ENCODE data around the gene TACC2.

The TACC2 gene

DNA sequence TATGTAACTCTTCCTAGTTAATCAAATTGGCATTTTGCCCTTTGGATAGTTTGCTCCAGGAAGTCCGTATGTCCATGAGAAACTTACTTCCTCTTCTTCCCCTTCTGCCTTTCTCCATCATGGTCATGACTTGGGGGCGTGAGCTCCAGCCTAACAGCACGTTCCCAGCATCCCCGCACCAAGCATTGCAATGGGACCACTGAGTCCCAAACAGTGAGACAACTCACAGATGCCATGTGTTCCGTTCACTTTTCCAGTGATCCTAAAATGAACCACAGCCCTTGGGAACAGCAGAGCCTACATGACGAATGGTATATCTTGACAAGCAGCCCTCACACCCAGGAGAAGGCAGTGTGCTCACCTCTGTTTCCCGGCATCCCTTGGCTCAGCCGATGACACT lies 292.8 kb downstream of the TACC2 start:
- no peak overlapping the region for H3K27ac ChIP-seq (ENCODE audit: low read depth, low read length)
- no peaks in the 10 kb centered on the region for H3K27me3 ChIP-seq (ENCODE audit: low read length)
- H3K9ac ChIP-seq (ENCODE audit: low read length), result no peak overlapping the region
- H3K79me2 ChIP-seq (ENCODE audit: insufficient read depth, low read length), result no peaks in the 10 kb centered on the region
- H3K36me3 ChIP-seq (ENCODE audit: low read length), result no peaks in the 10 kb centered on the region
- TF ChIP-seq, protein P1, sequence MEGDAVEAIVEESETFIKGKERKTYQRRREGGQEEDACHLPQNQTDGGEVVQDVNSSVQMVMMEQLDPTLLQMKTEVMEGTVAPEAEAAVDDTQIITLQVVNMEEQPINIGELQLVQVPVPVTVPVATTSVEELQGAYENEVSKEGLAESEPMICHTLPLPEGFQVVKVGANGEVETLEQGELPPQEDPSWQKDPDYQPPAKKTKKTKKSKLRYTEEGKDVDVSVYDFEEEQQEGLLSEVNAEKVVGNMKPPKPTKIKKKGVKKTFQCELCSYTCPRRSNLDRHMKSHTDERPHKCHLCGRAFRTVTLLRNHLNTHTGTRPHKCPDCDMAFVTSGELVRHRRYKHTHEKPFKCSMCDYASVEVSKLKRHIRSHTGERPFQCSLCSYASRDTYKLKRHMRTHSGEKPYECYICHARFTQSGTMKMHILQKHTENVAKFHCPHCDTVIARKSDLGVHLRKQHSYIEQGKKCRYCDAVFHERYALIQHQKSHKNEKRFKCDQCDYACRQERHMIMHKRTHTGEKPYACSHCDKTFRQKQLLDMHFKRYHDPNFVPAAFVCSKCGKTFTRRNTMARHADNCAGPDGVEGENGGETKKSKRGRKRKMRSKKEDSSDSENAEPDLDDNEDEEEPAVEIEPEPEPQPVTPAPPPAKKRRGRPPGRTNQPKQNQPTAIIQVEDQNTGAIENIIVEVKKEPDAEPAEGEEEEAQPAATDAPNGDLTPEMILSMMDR (IDR thresholded peaks at IDR 0.05; ENCODE audit: insufficient read depth, low read length, poor library complexity, severe bottlenecking), result no peak
- no peak for TF ChIP-seq EZH2phosphoT487 (conservative IDR thresholded peaks at IDR 0.05; ENCODE audit: low read length)
- no peaks in the 10 kb centered on the region for H3K9me2 ChIP-seq (replicated peaks; ENCODE audit: insufficient read depth, low read length)
- no peaks in the 10 kb centered on the region for H3F3A ChIP-seq (ENCODE audit: insufficient read depth)
- no peak overlapping the region for H2AFZ ChIP-seq (ENCODE audit: low read depth, low read length, severe bottlenecking)
- H3K4me2 ChIP-seq (ENCODE audit: low read depth, low read length, poor library complexity, severe bottlenecking), result no peak overlapping the region
- no peak overlapping the region for H3K4me3 ChIP-seq (ENCODE audit: insufficient read depth, low read length, poor library complexity, severe bottlenecking)
- H3K9me3 ChIP-seq (ENCODE audit: insufficient read depth, low read length), result no peaks in the 10 kb centered on the region
- no peaks in the 10 kb centered on the region for H4K20me1 ChIP-seq (ENCODE audit: low read depth, low read length)

DNA sequence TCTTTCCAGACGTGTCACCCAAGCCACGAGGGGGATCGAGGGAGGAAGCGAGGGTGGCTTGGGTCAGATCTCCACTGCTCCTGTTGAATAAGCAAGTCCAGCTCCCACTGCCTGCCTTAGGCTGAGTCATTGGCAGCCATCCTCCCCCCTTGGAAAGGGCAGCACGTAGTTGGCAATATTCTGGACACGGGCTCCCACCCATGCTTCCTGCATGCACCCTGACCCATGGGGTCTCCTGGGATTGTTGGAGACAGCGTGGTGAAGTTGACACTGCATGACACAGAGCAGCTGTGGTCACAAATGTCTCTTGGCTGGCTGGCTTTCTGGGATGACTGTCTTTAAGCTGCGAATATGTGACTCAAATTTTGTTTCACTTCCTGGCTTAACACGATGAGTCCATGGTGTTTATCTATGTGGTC lies 293.3 kb downstream of the TACC2 start:
- Histone ChIP-seq H3K9me2 (replicated peaks; ENCODE audit: insufficient read depth, low read length) (no peaks in the 10 kb centered on the region), H3K9me3 (ENCODE audit: insufficient read depth, low read length) (no peaks in the 10 kb centered on the region), H4K20me1 (ENCODE audit: low read depth, low read length) (no peaks in the 10 kb centered on the region), H3K4me3 (ENCODE audit: insufficient read depth, low read length, poor library complexity, severe bottlenecking) (no peak overlapping the region), H3K4me2 (ENCODE audit: low read depth, low read length, poor library complexity, severe bottlenecking) (no peak overlapping the region), H3K27me3 (ENCODE audit: low read length) (no peaks in the 10 kb centered on the region), H3K79me2 (ENCODE audit: insufficient read depth, low read length) (no peaks in the 10 kb centered on the region), H3K9ac (ENCODE audit: low read length) (no peak overlapping the region), H3K27ac (ENCODE audit: low read depth, low read length) (no peak overlapping the region), H2AFZ (ENCODE audit: low read depth, low read length, severe bottlenecking) (no peak overlapping the region), H3F3A (ENCODE audit: insufficient read depth) (no peaks in the 10 kb centered on the region), H3K36me3 (ENCODE audit: low read length) (no peaks in the 10 kb centered on the region)
- TF ChIP-seq EZH2phosphoT487 (conservative IDR thresholded peaks at IDR 0.05; ENCODE audit: low read length), result no peak
- TF ChIP-seq, protein P1 (IDR thresholded peaks at IDR 0.05; ENCODE audit: insufficient read depth, low read length, poor library complexity, severe bottlenecking), result no peak

DNA sequence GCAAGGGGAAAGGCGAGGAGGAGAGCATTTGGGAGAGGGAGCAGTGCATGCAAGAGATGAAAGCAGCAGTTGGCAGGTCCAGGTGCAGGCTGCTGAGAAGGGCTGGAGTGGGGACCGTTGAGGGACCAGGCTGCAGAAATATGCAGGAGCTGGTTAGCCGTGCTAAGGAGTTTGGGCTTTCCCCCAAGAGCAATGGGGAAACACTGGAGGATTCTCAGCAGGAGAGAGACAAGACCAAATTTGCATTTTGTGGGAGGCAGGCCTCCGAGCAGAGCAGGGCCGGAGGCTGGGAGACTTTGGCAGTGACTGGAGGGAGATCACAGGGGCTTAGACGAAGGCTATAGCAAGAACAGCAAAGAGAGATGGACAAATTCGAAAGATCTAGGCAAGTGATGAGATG lies 293.9 kb downstream of the TACC2 start:
- no peak overlapping the region for H3K4me2 ChIP-seq (ENCODE audit: low read depth, low read length, poor library complexity, severe bottlenecking)

More for the DNA sequence above, 293.9 kb downstream of the TACC2 start:
- H3K9ac ChIP-seq (ENCODE audit: low read length), result no peak overlapping the region
- TF ChIP-seq, protein P1 (IDR thresholded peaks at IDR 0.05; ENCODE audit: insufficient read depth, low read length, poor library complexity, severe bottlenecking), result no peak
- TF ChIP-seq EZH2phosphoT487 (conservative IDR thresholded peaks at IDR 0.05; ENCODE audit: low read length), result no peak
- H3K4me3 ChIP-seq (ENCODE audit: insufficient read depth, low read length, poor library complexity, severe bottlenecking), result no peak overlapping the region
- no peak overlapping the region for H2AFZ ChIP-seq (ENCODE audit: low read depth, low read length, severe bottlenecking)
- H3K27ac ChIP-seq (ENCODE audit: low read depth, low read length), result no peak overlapping the region
- H3K27me3 ChIP-seq (ENCODE audit: low read length), result no peaks in the 10 kb centered on the region
- no peaks in the 10 kb centered on the region for H3K36me3 ChIP-seq (ENCODE audit: low read length)
- no peaks in the 10 kb centered on the region for H3K9me2 ChIP-seq (replicated peaks; ENCODE audit: insufficient read depth, low read length)
- no peaks in the 10 kb centered on the region for H3K79me2 ChIP-seq (ENCODE audit: insufficient read depth, low read length)
- no peaks in the 10 kb centered on the region for H3K9me3 ChIP-seq (ENCODE audit: insufficient read depth, low read length)
- no peaks in the 10 kb centered on the region for H3F3A ChIP-seq (ENCODE audit: insufficient read depth)
- no peaks in the 10 kb centered on the region for H4K20me1 ChIP-seq (ENCODE audit: low read depth, low read length)
